OCI-LY1 (cell line): Measurements from ENCODE around the gene LRRC45.

ENCODE experiments used
- H2AFZ ChIP-seq: fragments of 200-600 bp; sonication (generic), shearing (Covaris generic); 2 replicates; pipeline ENCODE4 v1.6.0; 2014; ENCODE audit warnings: antibody characterized with exemption, mild to moderate bottlenecking, low read length
- H3F3A ChIP-seq: fragments of 200-600 bp; sonication (generic), shearing (Covaris generic); 2 replicates; pipeline ENCODE4 v1.6.0; 2014; ENCODE audit warnings: mild to moderate bottlenecking, antibody characterized with exemption, low read length, moderate library complexity; ENCODE audit not compliant: insufficient read depth
- H3K27ac ChIP-seq: fragments of 200-600 bp; sonication (generic); 2 replicates; pipeline ENCODE4 v1.5.1; 2014; ENCODE audit warnings: low read length, mixed run types, mild to moderate bottlenecking, low read depth; ENCODE audit not compliant: poor library complexity, severe bottlenecking
- H3K27me3 ChIP-seq: fragments of 200-600 bp; sonication (generic); 2 replicates; pipeline ENCODE4 v1.6.0; 2014; ENCODE audit warnings: antibody characterized with exemption, mild to moderate bottlenecking, low read length, moderate library complexity; ENCODE audit not compliant: insufficient read depth
- H3K36me3 ChIP-seq: fragments of 200-600 bp; sonication (generic); 2 replicates; pipeline ENCODE4 v1.6.1; 2014; ENCODE audit warnings: mild to moderate bottlenecking, antibody characterized with exemption, low read length, moderate library complexity, mixed read lengths; ENCODE audit not compliant: insufficient read depth
- H3K4me1 ChIP-seq: fragments of 200-600 bp; sonication (generic); 2 replicates; pipeline ENCODE4 v1.5.1; 2014; ENCODE audit warnings: mild to moderate bottlenecking, low read length, moderate library complexity; ENCODE audit not compliant: insufficient read depth, severe bottlenecking
- H3K4me2 ChIP-seq: fragments of 200-600 bp; sonication (generic), shearing (Covaris generic); 2 replicates; pipeline ENCODE4 v1.6.1; 2014; ENCODE audit warnings: low read length
- H3K4me3 ChIP-seq: fragments of 200-600 bp; sonication (generic); 2 replicates; pipeline ENCODE4 v1.5.1; 2014; ENCODE audit warnings: low read length, low read depth, mild to moderate bottlenecking, mixed read lengths; ENCODE audit not compliant: poor library complexity, severe bottlenecking
- H3K79me2 ChIP-seq: fragments of 200-600 bp; shearing (Covaris generic); 2 replicates; pipeline ENCODE4 v1.6.1; 2016; ENCODE audit warnings: mixed run types, low read length, mixed read lengths; ENCODE audit not compliant: insufficient read depth
- H3K9ac ChIP-seq: fragments of 200-600 bp; sonication (generic), shearing (Covaris generic); 2 replicates; pipeline ENCODE4 v1.6.1; 2014; ENCODE audit warnings: mild to moderate bottlenecking, low read length, mixed read lengths
- H3K9me2 ChIP-seq: fragments of 200-600 bp; sonication (generic), shearing (Covaris generic); 2 replicates; pipeline ENCODE4 v1.6.1; 2014; ENCODE audit warnings: low read depth, mild to moderate bottlenecking, low read length, mixed read lengths
- H3K9me3 ChIP-seq: fragments of 200-600 bp; shearing (Covaris generic); 2 replicates; pipeline ENCODE4 v1.6.1; 2014; ENCODE audit warnings: low read length, mixed read lengths
- H4K20me1 ChIP-seq: fragments of 200-600 bp; sonication (generic), shearing (Covaris generic); 2 replicates; pipeline ENCODE4 v1.6.0; 2016; ENCODE audit warnings: mild to moderate bottlenecking, low read length; ENCODE audit not compliant: insufficient read depth
- CTCF ChIP-seq: fragments of 200-600 bp; sonication (generic), shearing (Covaris generic); IDR thresholded peaks from 2 replicates; pipeline ENCODE4 v1.5.1; 2017; ENCODE audit warnings: mild to moderate bottlenecking, antibody characterized with exemption, low read length, moderate library complexity, mixed read lengths
- EZH2 ChIP-seq: fragments of 200-600 bp; sonication (generic), shearing (Covaris generic); IDR thresholded peaks from 2 replicates; pipeline ENCODE4 v1.8.0; 2017; ENCODE audit warnings: borderline replicate concordance, mixed run types, mild to moderate bottlenecking, antibody characterized with exemption, low read length, moderate library complexity, mixed read lengths

LRRC45 gene

DNA sequence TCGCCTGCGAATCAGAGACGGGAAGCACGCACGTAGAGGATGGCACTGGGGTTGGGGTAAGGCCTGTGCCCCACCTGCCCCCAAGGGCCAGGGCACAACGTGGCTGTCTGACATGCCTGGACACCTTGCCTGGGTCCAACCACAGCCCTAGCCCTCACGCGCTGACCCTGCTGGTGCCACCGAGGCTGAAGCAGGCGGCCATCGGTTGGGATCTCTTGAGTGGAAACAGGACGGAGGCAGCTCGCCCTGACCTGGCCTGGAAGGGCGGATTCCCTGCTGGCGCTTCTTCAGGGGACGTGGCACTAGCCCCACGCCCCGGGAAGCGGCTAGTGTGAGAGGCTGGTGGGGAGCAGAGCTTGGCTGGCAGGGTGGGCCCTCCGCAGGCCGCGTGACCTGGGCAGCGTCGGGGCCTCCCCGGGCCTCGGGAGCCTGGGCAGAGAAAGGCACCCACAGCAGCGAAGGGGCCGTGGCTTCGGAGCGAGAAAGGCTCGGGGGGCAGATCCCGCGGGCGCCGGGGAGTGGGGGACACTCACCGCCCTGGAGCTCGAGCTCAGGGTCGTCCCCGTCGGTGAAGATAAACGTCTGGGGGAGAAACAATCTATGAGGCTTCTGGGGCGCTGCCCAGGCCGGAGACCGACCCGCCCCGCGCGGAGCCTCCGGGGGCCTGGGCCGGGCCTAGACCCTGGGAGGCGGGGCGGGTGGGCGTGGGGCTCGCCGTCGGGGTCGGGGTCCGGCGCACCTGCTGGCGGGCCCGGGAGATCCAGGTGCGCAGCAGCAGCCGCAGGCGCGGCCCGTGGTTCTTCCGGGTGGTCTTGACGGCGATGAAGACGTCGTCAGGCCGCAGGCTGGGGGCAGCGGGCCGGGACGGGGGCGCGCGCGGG is 27.9 kb downstream of the LRRC45 start:
- Histone ChIP-seq H3K4me3 (peak overlapping the region; percentile 100), H2AFZ (no peak overlapping the region), H3F3A (no peaks in the 10 kb centered on the region), H3K27ac (no peak overlapping the region), H3K27me3 (no peaks in the 10 kb centered on the region), H3K79me2 (0 out of 2 replicates have a peak, but pooled peaks cover 4% of the 10 kb centered on the region), H3K9ac (peak overlapping the region; percentile 80), H3K9me3 (no peaks in the 10 kb centered on the region), H4K20me1 (no peaks in the 10 kb centered on the region), H3K9me2 (no peaks in the 10 kb centered on the region), H3K36me3 (peaks cover 27% of the 10 kb centered on the region), H3K4me2 (peak overlapping the region; percentile 79), H3K4me1 (peaks cover 27% of the 10 kb centered on the region)
- no peak for TF ChIP-seq CTCF
- no peak for TF ChIP-seq EZH2

DNA sequence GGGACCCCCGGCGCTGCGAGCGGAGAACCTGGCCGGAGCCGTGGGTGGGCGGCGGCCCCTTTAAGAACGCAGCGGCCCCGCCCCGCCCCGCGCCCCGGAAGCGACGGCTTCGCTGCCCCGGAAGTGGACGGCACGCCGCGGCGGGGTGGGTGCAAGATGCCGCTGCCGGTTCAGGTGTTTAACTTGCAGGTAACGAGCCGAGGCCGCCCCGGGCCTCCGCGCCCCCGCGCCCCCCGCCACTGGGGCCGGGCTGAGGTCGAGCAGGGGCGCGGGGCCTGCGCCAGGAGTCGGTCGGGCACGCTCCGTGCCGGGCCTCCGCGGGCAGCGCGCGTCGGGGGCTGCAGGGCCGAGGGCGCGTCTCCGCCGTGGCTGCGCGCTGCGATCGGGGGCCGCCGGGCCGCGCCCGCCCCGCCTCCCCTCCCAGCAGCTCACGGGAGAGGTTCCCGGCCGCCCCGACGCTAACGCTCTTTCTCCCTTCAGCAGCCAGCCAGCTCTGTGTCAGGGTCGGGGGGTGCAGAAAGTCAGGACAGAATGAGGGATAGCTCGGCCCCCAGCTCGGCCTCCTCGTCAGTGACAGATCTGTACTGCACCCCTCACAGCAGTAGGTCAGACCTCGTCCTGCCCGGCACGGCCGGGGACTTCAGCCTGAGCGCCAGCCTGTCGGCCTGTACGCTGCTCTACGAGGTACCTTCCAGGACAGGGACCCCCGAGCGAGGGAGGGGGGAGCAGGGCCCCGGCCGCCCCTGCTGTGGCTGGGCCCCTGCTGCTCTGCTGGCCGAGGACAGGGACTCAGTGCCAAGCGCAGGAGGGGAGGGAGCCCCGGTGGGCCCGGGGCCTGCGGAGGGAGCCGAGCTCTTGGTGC is 28.9 kb downstream of the LRRC45 start, which contains the start of the genes GPS1 and RFNG:
GPS1 (plus strand) TSS at position 123 of the 862 bp plus-strand sequence; CDS start at position 157, 34 bp downstream.
RFNG (minus strand) TSS at position 36 of the 862 bp plus-strand sequence. CDS start 45 bp downstream, outside the sequence.
- Histone ChIP-seq H3K9me2 (no peaks in the 10 kb centered on the region), H3K79me2 (0 out of 2 replicates have a peak, but pooled peaks cover 4% of the 10 kb centered on the region), H3K9ac (peak within 1 kb of the TSS; percentile 81), H3K4me2 (peak within 1 kb of the TSS; percentile 88), H3K27ac (no peak within 1 kb of the TSS), H3K4me1 (peaks cover 27% of the 10 kb centered on the region), H4K20me1 (no peaks in the 10 kb centered on the region), H2AFZ (no peak within 1 kb of the TSS), H3K9me3 (no peaks in the 10 kb centered on the region), H3F3A (no peaks in the 10 kb centered on the region), H3K36me3 (peaks cover 37% of the 10 kb centered on the region), H3K4me3 (peak within 1 kb of the TSS; percentile 100), H3K27me3 (no peaks in the 10 kb centered on the region)
- TF ChIP-seq EZH2 (no peak), CTCF (no peak)

DNA sequence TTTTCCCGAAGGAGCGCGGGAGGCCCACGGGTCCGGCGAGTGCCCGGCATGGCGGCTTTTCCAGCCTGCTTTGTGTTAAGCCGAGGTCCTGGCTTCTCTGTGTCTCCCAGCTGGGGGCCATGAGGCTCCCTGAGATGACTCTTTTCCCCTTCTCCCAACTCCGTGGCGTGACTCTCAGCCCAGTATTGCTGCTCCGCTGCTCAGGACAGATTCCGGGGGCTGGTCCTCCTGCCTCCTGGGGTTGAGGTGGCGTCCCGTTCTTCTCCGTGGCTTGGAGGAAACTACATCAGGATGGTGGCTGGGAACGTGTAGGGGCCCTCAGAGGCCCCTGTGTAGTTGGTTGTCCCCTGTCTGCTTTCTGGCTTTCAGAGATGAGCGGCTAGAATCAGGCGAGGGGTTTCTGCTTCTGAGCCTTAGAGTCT is 29.5 kb downstream of the LRRC45 start:
- Histone ChIP-seq H3K9ac (peak overlapping the region; percentile 81), H3K27ac (no peak overlapping the region), H3K4me1 (peaks cover 27% of the 10 kb centered on the region)

More for the DNA sequence above, 29.5 kb downstream of the LRRC45 start:
- Histone ChIP-seq H3K9me3 (no peaks in the 10 kb centered on the region), H3K9me2 (no peaks in the 10 kb centered on the region), H3K79me2 (0 out of 2 replicates have a peak, but pooled peaks cover 4% of the 10 kb centered on the region), H3K4me2 (peak overlapping the region; percentile 88), H3F3A (no peaks in the 10 kb centered on the region), H4K20me1 (no peaks in the 10 kb centered on the region), H3K4me3 (peak overlapping the region; percentile 100), H2AFZ (no peak overlapping the region), H3K27me3 (no peaks in the 10 kb centered on the region), H3K36me3 (peaks cover 43% of the 10 kb centered on the region)
- TF ChIP-seq EZH2 (no peak), CTCF (no peak)
